Neuronal stem cell (in vitro differentiated cells): ENCODE measurements around the gene RPP30.

Experiments used
- DNase-seq: peaks from one replicate; pipeline ENCODE4 v3.0.0-alpha.2; 2013; ENCODE audit warnings: low spot score
- H2AFZ ChIP-seq: one replicate; pipeline ENCODE4 v1.6.1; 2013; ENCODE audit warnings: mild to moderate bottlenecking, low read length, inconsistent platforms
- H2AK5ac ChIP-seq: 2 replicates; pipeline ENCODE4 v1.6.1; 2013; ENCODE audit warnings: low read depth, mild to moderate bottlenecking, inconsistent platforms, low read length, moderate library complexity, mixed read lengths
- H2BK120ac ChIP-seq: 2 replicates; pipeline ENCODE4 v1.6.1; 2013; ENCODE audit warnings: low read depth, mild to moderate bottlenecking, inconsistent platforms, low read length, moderate library complexity, mixed read lengths
- H2BK12ac ChIP-seq: one replicate; pipeline ENCODE4 v1.6.1; 2013; ENCODE audit warnings: low read length, inconsistent platforms
- H2BK15ac ChIP-seq: 2 replicates; pipeline ENCODE4 v1.6.1; 2013; ENCODE audit warnings: mild to moderate bottlenecking, low read length, inconsistent platforms, mixed read lengths
- H2BK5ac ChIP-seq: one replicate; pipeline ENCODE4 v1.6.1; 2013; ENCODE audit warnings: inconsistent platforms, mild to moderate bottlenecking, low read length, moderate library complexity
- H3K14ac ChIP-seq: one replicate; pipeline ENCODE4 v1.6.1; 2013; ENCODE audit warnings: low read length, inconsistent platforms
- H3K18ac ChIP-seq: 2 replicates; pipeline ENCODE4 v1.6.1; 2013; ENCODE audit warnings: low read length, inconsistent platforms
- H3K23ac ChIP-seq: 2 replicates; pipeline ENCODE4 v1.6.1; 2013; ENCODE audit warnings: low read depth, mild to moderate bottlenecking, mixed read lengths, low read length, inconsistent platforms; ENCODE audit not compliant: poor library complexity
- H3K27ac ChIP-seq: replicated peaks from 3 replicates; pipeline ENCODE4 v1.5.1; 2013; ENCODE audit warnings: low read length, inconsistent platforms
- H3K27me3 ChIP-seq, 3 experiments: 2 replicates each; pipeline ENCODE4 v1.6.1; 2013; ENCODE audit warnings: low read length in 3 of 3, mild to moderate bottlenecking in 2 of 3, inconsistent platforms in 1 of 3, low read depth in 1 of 3, mixed read lengths in 1 of 3, moderate library complexity in 1 of 3; ENCODE audit not compliant: control insufficient read depth in 3 of 3, insufficient read depth in 3 of 3
- H3K36me3 ChIP-seq, 2 donors: replicated peaks in 1 of 2; 2 replicates each; pipeline ENCODE4 v1.6.1; 2013; ENCODE audit warnings: low read length in 2 of 2; ENCODE audit not compliant: control insufficient read depth in 2 of 2, insufficient read depth in 2 of 2
- H3K4ac ChIP-seq: 2 replicates; pipeline ENCODE4 v1.6.1; 2013; ENCODE audit warnings: inconsistent platforms, mild to moderate bottlenecking, low read length, moderate library complexity
- H3K4me1 ChIP-seq, 2 donors: 1 replicate in 1 of 2; 2 replicates in 1 of 2; pipeline ENCODE4 v1.6.1; 2013; ENCODE audit warnings: low read length in 2 of 2, low read depth in 1 of 2; ENCODE audit not compliant: control insufficient read depth in 2 of 2, insufficient read depth in 1 of 2
- H3K4me2 ChIP-seq: one replicate; pipeline ENCODE4 v1.6.1; 2013; ENCODE audit warnings: mild to moderate bottlenecking, low read length, inconsistent platforms; ENCODE audit not compliant: insufficient read depth, poor library complexity, severe bottlenecking
- H3K4me3 ChIP-seq, 2 donors: 2 replicates each; pipeline ENCODE4 v1.5.1; 2013; ENCODE audit warnings: low read length in 2 of 2, mild to moderate bottlenecking in 2 of 2, inconsistent platforms in 1 of 2, moderate library complexity in 1 of 2
- H3K79me1 ChIP-seq: one replicate; pipeline ENCODE4 v1.6.1; 2013; ENCODE audit warnings: low read depth, mild to moderate bottlenecking, inconsistent platforms, low read length, moderate library complexity
- H3K9ac ChIP-seq: one replicate; pipeline ENCODE4 v1.6.1; 2013; ENCODE audit warnings: mild to moderate bottlenecking, low read depth, low read length, inconsistent platforms; ENCODE audit not compliant: poor library complexity
- H3K9me3 ChIP-seq, 2 donors: replicated peaks in 1 of 2; 2 replicates each; pipeline versions ENCODE3 to v1.6.1; 2013; ENCODE audit warnings: low read length in 2 of 2, mild to moderate bottlenecking in 2 of 2, inconsistent platforms in 1 of 2, low read depth in 1 of 2, mixed read lengths in 1 of 2, moderate library complexity in 1 of 2; ENCODE audit not compliant: control insufficient read depth in 2 of 2, insufficient read depth in 1 of 2
- H4K8ac ChIP-seq: one replicate; pipeline ENCODE4 v1.6.1; 2013; ENCODE audit warnings: low read depth, mild to moderate bottlenecking, inconsistent platforms, low read length, moderate library complexity
- H4K91ac ChIP-seq: one replicate; pipeline ENCODE4 v1.6.1; 2013; ENCODE audit warnings: low read length, low read depth, mild to moderate bottlenecking, inconsistent platforms; ENCODE audit not compliant: poor library complexity
- WGBS, 2 donors: extraction: QIAGEN DNeasy Blood & Tissue Kit; methylation state at CpG; one replicate each; pipeline ENCODE4 v1.1.7; 2013; ENCODE audit warnings: missing lambda C conversion rate in 2 of 2, mixed read lengths in 1 of 2; ENCODE audit not compliant: insufficient read length in 2 of 2, insufficient replicate concordance in 1 of 2; ENCODE audit errors: extremely low coverage in 2 of 2; 5-methylcytosine and 5-hydroxymethylcytosine counted together

Gene RPP30

DNA sequence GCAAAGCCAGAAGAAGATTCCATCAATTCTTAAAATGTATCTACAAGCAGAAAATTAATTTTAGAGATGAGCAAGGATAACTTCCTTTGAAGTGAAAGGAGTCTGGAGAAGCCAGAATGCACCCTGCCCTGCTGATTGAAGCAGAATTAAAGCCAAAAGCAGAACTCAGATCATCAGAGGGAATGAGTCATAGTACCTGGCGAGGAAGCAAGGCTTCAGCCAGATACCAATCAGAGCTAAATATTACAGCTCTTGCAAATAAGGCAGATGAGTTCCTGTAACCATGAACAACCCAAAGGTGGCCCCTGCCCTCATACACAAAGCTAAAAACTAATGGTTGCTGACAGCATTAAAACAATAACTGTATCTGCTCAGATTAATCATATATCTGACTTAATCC is 24.3 kb upstream of the RPP30 start:
- Histone ChIP-seq H3K4ac (no peak overlapping the region), H4K91ac (no peak overlapping the region), H3K18ac (no peak overlapping the region), H3K27me3 (no peaks in the 10 kb centered on the region), H2BK120ac (no peak overlapping the region), H4K8ac (no peak overlapping the region), H2BK5ac (no peak overlapping the region), H3K14ac (no peak overlapping the region), H2AFZ (no peak overlapping the region), H3K36me3 (no peaks in the 10 kb centered on the region), H3K23ac (no peak overlapping the region), H2BK15ac (no peak overlapping the region), H3K9ac (no peak overlapping the region), H3K4me2 (no peak overlapping the region), H3K9me3 (peaks cover 5% of the 10 kb centered on the region in 2 donors), H3K4me3 (no peak overlapping the region), H2BK12ac (no peak overlapping the region), H3K27ac (no peak overlapping the region), H3K4me1 (no peaks in the 10 kb centered on the region), H3K79me1 (no peaks in the 10 kb centered on the region), H2AK5ac (no peak overlapping the region)
- WGBS, 2 donors: no CpG with 5 or more reads among the region's 1 CpG
- no peak for DNase-seq

DNA sequence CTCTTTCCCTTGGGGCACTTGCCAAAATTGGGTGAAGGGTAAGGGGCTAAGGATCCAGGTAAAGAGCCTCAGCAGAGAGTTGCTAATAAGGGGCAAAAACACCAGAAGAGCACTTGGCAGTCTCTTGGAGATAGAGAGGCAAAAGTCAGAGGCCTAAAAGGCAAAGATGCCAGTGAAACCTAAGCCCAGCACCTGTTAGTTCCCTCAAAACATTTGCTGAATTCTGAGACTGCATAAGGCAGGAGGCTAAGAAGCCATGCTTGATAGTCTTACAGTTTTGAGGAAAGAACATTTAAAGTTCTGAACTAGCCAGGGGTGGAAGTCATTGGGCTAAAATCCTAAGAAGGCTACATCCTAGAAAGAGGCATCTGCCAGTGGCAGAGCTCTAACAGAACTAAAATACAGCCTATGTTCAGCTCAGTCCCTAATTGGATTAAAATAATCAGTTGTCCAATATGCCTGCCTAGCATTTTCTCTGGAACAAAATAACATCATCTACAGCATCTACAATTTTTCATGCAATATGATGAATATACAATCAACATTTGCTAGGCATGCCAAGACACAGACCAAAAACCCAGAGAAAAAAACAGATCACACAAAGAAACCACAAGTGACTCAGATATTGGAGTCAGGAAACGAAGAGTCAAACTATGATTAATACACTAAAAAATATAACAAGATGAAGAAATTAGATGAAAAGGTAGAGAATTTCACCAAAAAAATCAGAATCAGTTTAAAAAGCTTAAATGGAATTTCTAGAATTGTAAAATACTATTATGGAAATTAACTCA is 21.6 kb upstream of the RPP30 start:
- no peak overlapping the region for H3K23ac ChIP-seq
- H3K18ac ChIP-seq: no peak overlapping the region
- no peak for DNase-seq
- no peaks in the 10 kb centered on the region for H3K4me1 ChIP-seq
- no CpG with 5 or more reads among the region's 1 CpG for WGBS, 2 donors
- no peak overlapping the region for H2AFZ ChIP-seq
- no peak overlapping the region for H2AK5ac ChIP-seq
- H2BK12ac ChIP-seq: no peak overlapping the region
- no peak overlapping the region for H3K4me2 ChIP-seq
- no peaks in the 10 kb centered on the region for H3K79me1 ChIP-seq
- H3K4me3 ChIP-seq: no peak overlapping the region
- H2BK120ac ChIP-seq: no peak overlapping the region
- H3K4ac ChIP-seq: no peak overlapping the region
- H3K14ac ChIP-seq: no peak overlapping the region
- H4K91ac ChIP-seq: no peak overlapping the region
- no peak overlapping the region for H2BK5ac ChIP-seq
- H3K27ac ChIP-seq: no peak overlapping the region
- H2BK15ac ChIP-seq: no peak overlapping the region
- peaks cover 5% of the 10 kb centered on the region in 2 donors for H3K9me3 ChIP-seq
- no peaks in the 10 kb centered on the region for H3K36me3 ChIP-seq
- H3K27me3 ChIP-seq: peaks cover 0 to 16% (median under 1%) of the 10 kb centered on the region in 3 experiments
- no peak overlapping the region for H4K8ac ChIP-seq
- no peak overlapping the region for H3K9ac ChIP-seq

DNA sequence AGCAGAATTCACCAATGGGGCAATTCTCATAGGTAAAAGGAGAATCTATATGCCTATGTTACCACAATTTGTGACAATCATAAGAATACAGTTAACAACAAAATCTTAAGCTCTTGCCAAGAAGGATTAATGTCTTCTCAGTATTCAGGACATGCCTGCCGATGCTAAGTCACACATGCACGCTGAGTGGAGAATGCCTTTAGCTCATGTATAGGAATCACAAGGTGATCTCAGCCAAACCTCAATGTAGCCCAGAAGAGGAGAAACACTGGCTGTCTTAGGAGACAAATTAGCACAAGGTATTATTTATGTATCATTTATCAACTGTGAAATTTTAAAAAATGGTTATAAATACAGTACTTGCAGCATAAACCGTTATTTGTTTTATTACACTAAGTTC is 16.6 kb upstream of the RPP30 start:
- Histone ChIP-seq H2BK12ac (no peak overlapping the region), H4K8ac (no peak overlapping the region), H3K18ac (no peak overlapping the region), H3K27me3 (peaks cover 8 to 63% (median 22%) of the 10 kb centered on the region in 3 experiments), H3K4me1 (peaks cover 0 to 5% of the 10 kb centered on the region in 2 donors), H2BK120ac (no peak overlapping the region), H2BK5ac (no peak overlapping the region), H3K23ac (no peak overlapping the region), H3K27ac (no peak overlapping the region), H3K36me3 (no peaks in the 10 kb centered on the region), H2AFZ (no peak overlapping the region), H3K9ac (no peak overlapping the region), H2AK5ac (no peak overlapping the region), H3K9me3 (peaks cover 0 to 5% of the 10 kb centered on the region in 2 donors), H2BK15ac (no peak overlapping the region), H3K4me2 (no peak overlapping the region), H3K79me1 (no peaks in the 10 kb centered on the region), H3K14ac (no peak overlapping the region), H4K91ac (no peak overlapping the region), H3K4me3 (no peak overlapping the region), H3K4ac (no peak overlapping the region)
- no peak for DNase-seq
- WGBS, 2 donors: no CpG with 5 or more reads among the region's 3 CpGs

DNA sequence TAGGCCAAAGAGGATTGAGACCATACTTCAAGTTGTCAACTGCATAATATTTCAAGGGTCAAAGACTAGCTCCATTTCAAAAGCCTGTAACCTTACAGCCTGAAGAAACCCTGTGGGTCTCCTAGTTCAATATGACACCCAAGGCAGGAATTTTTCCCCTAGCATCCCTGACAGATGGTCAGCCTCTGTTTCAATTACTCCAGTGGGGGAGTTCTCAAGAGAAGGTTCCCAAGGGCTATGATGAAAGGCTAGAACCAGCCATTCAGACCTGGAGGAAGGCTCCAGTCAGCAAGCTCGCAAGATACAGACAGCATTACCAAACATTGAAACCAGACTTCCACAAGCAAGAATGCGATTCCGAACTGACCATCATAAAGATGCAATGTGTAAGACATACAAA is 15.5 kb upstream of the RPP30 start:
- H3K36me3 ChIP-seq: no peaks in the 10 kb centered on the region
- H2BK5ac ChIP-seq: no peak overlapping the region
- no peak overlapping the region for H2BK120ac ChIP-seq
- H3K4me3 ChIP-seq: no peak overlapping the region
- no peaks in the 10 kb centered on the region for H3K9me3 ChIP-seq
- H2AK5ac ChIP-seq: no peak overlapping the region
- H3K18ac ChIP-seq: no peak overlapping the region
- no peak overlapping the region for H4K91ac ChIP-seq
- no peak overlapping the region for H3K27ac ChIP-seq
- no peaks in the 10 kb centered on the region for H3K79me1 ChIP-seq
- no peak overlapping the region for H2BK15ac ChIP-seq
- no peak overlapping the region for H2BK12ac ChIP-seq
- WGBS, 2 donors: no CpG with 5 or more reads among the region's 3 CpGs
- H3K27me3 ChIP-seq: peaks cover 8 to 72% (median 22%) of the 10 kb centered on the region in 3 experiments
- H4K8ac ChIP-seq: no peak overlapping the region
- no peak overlapping the region for H3K14ac ChIP-seq
- H3K4me1 ChIP-seq: peaks cover 0 to 5% of the 10 kb centered on the region in 2 donors
- no peak for DNase-seq
- H3K4ac ChIP-seq: no peak overlapping the region
- no peak overlapping the region for H3K4me2 ChIP-seq
- no peak overlapping the region for H3K23ac ChIP-seq
- no peak overlapping the region for H2AFZ ChIP-seq
- H3K9ac ChIP-seq: no peak overlapping the region
